DOHH2 (cell line): ENCODE results near the gene ASPRV1.

Experiments
- H3F3A ChIP-seq: fragments of 200-600 bp; sonication (generic), shearing (Covaris generic); 2 replicates; pipeline ENCODE4 v1.6.0; 2016; ENCODE audit warnings: antibody characterized with exemption, mild to moderate bottlenecking; ENCODE audit not compliant: control insufficient read depth, insufficient read depth
- H3K27ac ChIP-seq: fragments of 200-600 bp; sonication (generic); 2 replicates; pipeline ENCODE4 v1.5.1; 2014; ENCODE audit warnings: low read depth, mild to moderate bottlenecking, low read length, moderate library complexity
- H3K27me3 ChIP-seq: fragments of 200-600 bp; sonication (generic); 2 replicates; pipeline ENCODE4 v1.6.1; 2014; ENCODE audit warnings: mild to moderate bottlenecking, low read length, mixed read lengths; ENCODE audit not compliant: control insufficient read depth
- H3K36me3 ChIP-seq: fragments of 200-600 bp; sonication (generic); 2 replicates; pipeline ENCODE4 v1.6.1; 2014; ENCODE audit warnings: mild to moderate bottlenecking, low read length, moderate library complexity, mixed read lengths; ENCODE audit not compliant: control insufficient read depth
- H3K4me1 ChIP-seq: fragments of 200-600 bp; sonication (generic); 2 replicates; pipeline ENCODE4 v1.6.1; 2014; ENCODE audit warnings: mild to moderate bottlenecking, low read length, mixed read lengths; ENCODE audit not compliant: control insufficient read depth
- H3K4me2 ChIP-seq: fragments of 200-600 bp; sonication (generic); 2 replicates; pipeline ENCODE4 v1.6.0; 2014; ENCODE audit warnings: mild to moderate bottlenecking, low read length, moderate library complexity
- H3K4me3 ChIP-seq: fragments of 200-600 bp; sonication (generic); 2 replicates; pipeline ENCODE4 v1.5.1; 2014; ENCODE audit warnings: mild to moderate bottlenecking, low read length, mixed read lengths
- H3K79me2 ChIP-seq: fragments of 200-600 bp; sonication (generic); 2 replicates; pipeline ENCODE4 v1.6.1; 2014; ENCODE audit warnings: mild to moderate bottlenecking, low read length, mixed read lengths; ENCODE audit not compliant: control insufficient read depth
- H3K9me2 ChIP-seq: fragments of 200-600 bp; sonication (generic); replicated peaks from 2 replicates; pipeline ENCODE4 v1.6.1; 2014; ENCODE audit warnings: mild to moderate bottlenecking, low read length, mixed read lengths; ENCODE audit not compliant: control insufficient read depth
- H3K9me3 ChIP-seq: fragments of 200-600 bp; sonication (generic); 2 replicates; pipeline ENCODE4 v1.6.1; 2014; ENCODE audit warnings: antibody characterized with exemption, low read length, mixed read lengths; ENCODE audit not compliant: control insufficient read depth, insufficient read depth
- H4K20me1 ChIP-seq: fragments of 200-600 bp; sonication (generic); 2 replicates; pipeline ENCODE4 v1.6.0; 2014; ENCODE audit warnings: low read depth, mild to moderate bottlenecking, antibody characterized with exemption, low read length, moderate library complexity; ENCODE audit not compliant: control insufficient read depth, insufficient read depth
- CTCF ChIP-seq: fragments of 200-600 bp; sonication (generic); IDR thresholded peaks from one replicate; pipeline ENCODE4 v1.5.1; 2014; ENCODE audit warnings: antibody characterized with exemption, mild to moderate bottlenecking, low read depth, low read length; ENCODE audit not compliant: poor library complexity, severe bottlenecking
- EZH2phosphoT487 ChIP-seq: fragments of 200-600 bp; sonication (generic); IDR thresholded peaks from 2 replicates; pipeline ENCODE4 v1.6.1; 2017; ENCODE audit warnings: borderline replicate concordance, mild to moderate bottlenecking, antibody characterized with exemption, low read length, moderate library complexity, mixed read lengths

The ASPRV1 gene

GRCh38 chr2:69917852-69918251, 43.6 kb downstream of the ASPRV1 start:
- 0 out of 2 replicates have a peak overlapping the region, but pooled peaks have one; percentile 27 for H3K4me2 ChIP-seq
- H3K4me1 ChIP-seq = peaks cover 38% of the 10 kb centered on the region
- H3K27ac ChIP-seq = no peak overlapping the region
- H3K79me2 ChIP-seq = peaks cover 5% of the 10 kb centered on the region
- H3K9me2 ChIP-seq = no peaks in the 10 kb centered on the region
- peaks cover 17% of the 10 kb centered on the region for H3F3A ChIP-seq
- H3K4me3 ChIP-seq = no peak overlapping the region
- H3K36me3 ChIP-seq = peaks cover 19% of the 10 kb centered on the region
- no peaks in the 10 kb centered on the region for H3K9me3 ChIP-seq
- H3K27me3 ChIP-seq = no peaks in the 10 kb centered on the region
- TF ChIP-seq CTCF (no peak), EZH2phosphoT487 (no peak)
- no peaks in the 10 kb centered on the region for H4K20me1 ChIP-seq

- Histone ChIP-seq H3F3A (peaks cover 28% of the 10 kb centered on the region), H3K4me2 (peak overlapping the region; percentile 63), H3K36me3 (peaks cover 22% of the 10 kb centered on the region), H3K27me3 (no peaks in the 10 kb centered on the region), H3K4me3 (peak overlapping the region; percentile 87), H3K79me2 (peaks cover 5% of the 10 kb centered on the region), H3K9me2 (no peaks in the 10 kb centered on the region), H3K27ac (no peak overlapping the region), H3K9me3 (no peaks in the 10 kb centered on the region), H3K4me1 (peaks cover 40% of the 10 kb centered on the region), H4K20me1 (no peaks in the 10 kb centered on the region)
- no peak for TF ChIP-seq CTCF
- no peak for TF ChIP-seq EZH2phosphoT487
These were observed 45.3 kb downstream of the ASPRV1 start for GRCh38 chr2:69916106-69916505.

- TF ChIP-seq CTCF = no peak
- Histone ChIP-seq H3K27ac (peak within 1 kb of the TSS; percentile 62), H3F3A (peaks cover 34% of the 10 kb centered on the region), H3K36me3 (peaks cover 25% of the 10 kb centered on the region), H3K9me2 (no peaks in the 10 kb centered on the region), H3K4me2 (peak within 1 kb of the TSS; percentile 97), H3K4me3 (peak within 1 kb of the TSS; percentile 87), H3K9me3 (no peaks in the 10 kb centered on the region), H4K20me1 (no peaks in the 10 kb centered on the region), H3K27me3 (no peaks in the 10 kb centered on the region), H3K79me2 (peaks cover 5% of the 10 kb centered on the region), H3K4me1 (peaks cover 40% of the 10 kb centered on the region)
These were observed 46.2 kb downstream of the ASPRV1 start, which contains the start of gene MXD1 for GRCh38 chr2:69914950-69915945. TSS of gene MXD1 (plus strand) at chr2:69915109. CDS start at chr2:69915331, 222 bp downstream.
